ELR (cell line): Measurements from ENCODE around the gene CHD5.
A peak's percentile ranks its signal among the peaks of the same experiment; 100 is the strongest.

Source experiments
- DNase-seq: peaks from one replicate; pipeline ENCODE4 v3.0.0-alpha.2; 2015; ENCODE audit warnings: low read depth

CHD5 gene

DNA sequence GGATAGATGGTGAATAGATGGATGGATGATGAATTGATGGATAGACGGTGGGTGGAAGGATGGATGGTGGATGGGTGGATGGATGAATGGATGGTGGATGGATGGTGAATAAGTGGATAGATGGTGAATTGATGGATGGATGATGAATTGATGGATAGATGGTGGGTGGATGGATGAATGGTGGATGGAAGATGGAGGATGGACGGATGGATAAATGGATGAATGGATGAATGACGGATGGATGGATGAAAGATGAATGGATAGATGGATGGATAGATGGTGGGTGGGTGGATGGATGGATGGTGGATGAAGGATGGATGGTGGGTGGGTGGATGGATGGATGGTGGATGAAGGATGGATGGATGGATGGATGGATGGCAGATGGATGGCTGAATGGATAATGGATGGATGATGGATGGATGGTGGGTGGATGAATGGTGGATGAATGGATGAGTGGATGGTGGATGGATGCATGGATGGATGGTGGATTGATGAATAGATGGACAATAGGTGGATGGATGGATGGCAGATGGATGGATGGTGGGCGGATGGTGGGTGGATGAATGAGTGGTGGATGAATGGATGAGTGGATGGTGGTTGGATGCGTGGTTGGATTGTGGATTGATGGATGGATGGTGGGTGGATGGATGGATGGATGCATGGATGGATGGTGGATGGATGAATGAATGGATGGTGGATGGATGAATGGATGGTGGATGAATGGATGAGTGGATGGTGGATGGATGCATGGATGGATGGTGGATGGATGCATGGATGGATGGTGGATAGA, 5.3 kb downstream of the CHD5 start:
- DNase-seq = no peak

DNA sequence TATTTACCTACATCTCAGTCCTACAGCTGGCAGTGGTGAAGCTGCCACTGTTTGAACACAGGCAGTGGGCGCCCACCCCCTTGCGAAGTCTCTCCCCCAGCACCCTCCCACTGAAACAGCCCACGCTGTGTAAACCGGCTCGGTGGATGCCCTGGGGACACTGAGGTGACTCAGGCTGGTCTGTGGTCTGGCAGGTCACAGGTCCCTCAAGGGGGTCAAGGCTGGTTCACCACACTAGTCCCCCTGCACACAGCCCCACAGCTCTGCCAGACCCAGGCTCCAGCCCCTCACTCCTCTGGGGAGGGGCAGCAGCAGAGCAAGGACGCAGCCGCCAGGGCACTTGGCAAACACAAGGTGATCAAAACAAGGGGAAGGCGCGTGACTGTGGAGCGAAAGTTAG, 7.6 kb downstream of the CHD5 start:
- no peak for DNase-seq

DNA sequence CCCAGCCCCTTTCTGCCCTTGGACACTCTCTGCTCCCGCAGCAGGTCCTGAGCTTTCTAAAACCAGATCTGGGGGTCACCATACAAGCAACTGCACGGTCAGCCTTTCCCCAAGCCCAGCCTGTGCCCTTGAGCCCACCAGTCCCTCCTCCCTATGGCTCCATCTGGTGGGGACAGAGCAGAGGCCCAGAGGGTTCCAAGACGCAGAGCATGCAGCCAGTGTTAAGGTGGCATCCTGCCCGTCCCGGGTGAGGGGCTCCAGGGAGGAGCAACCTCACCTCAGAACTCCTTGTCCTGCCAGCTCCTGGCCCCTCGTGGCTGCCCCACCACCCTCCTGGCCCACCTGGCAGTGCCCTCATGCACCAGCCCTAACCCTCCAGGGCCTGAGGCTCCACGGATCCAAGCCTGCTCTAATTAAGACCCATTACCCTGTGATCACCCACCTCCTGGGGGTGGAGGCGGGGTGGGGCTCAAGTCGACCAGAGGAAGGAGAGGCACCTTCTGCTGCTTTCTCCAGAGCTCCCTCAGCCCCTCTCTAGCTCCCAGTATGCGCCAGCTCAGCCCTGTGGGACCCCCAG, 8.5 kb downstream of the CHD5 start:
- DNase-seq = peak; percentile 43

DNA sequence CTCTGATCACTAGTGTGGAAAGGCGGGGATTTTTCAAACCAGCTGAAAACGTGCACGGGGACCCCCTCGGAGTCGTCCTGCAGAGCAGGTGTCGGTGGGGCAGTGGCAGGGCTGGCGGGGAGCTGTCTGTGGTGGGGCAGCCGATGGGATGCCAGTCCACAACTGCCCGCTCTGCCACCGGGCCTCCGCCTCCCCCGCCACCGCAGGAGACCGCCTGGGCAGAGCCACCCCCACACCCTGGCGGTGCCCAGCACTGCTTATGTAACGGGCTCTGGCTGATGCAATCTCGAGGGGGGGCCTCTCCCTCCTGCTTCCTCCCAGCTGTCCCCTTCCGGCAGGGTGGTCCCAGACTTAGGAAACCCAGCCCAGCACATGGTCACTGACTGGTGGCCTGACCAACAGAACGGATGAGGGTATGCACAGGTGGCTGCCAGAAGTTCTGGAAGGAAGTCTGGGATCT, 9.3 kb downstream of the CHD5 start:
- DNase-seq = no peak

DNA sequence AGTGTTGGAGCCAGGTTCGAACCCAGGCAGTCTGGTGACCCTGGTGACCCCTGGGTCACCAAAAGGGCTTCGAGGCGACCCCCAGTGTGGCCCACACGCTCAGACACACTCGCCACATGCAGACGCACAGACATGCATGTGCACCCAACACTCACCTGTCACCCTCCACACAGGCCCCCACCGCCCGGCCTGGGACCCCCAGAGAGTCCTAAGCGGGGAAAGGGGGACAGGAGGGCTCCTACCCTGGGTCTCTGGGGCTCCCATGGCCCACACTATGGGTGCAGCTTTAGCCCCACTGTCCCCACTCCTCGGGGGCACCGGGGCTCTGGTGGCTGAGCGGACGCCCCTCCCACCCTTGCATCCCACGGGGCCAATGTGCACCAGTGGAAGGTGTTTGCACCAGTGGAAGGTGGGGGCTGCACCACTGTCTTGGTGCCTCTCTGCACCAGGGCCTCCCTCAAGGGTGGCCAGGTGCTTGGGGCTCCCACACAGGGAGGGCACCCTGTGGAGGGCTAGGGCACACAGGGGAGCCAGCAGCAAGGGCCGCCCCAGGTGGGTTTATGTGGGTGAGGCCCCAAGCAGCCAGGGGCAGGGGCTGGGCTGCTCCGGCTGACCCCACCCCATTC, 9.9 kb downstream of the CHD5 start:
- no peak for DNase-seq

DNA sequence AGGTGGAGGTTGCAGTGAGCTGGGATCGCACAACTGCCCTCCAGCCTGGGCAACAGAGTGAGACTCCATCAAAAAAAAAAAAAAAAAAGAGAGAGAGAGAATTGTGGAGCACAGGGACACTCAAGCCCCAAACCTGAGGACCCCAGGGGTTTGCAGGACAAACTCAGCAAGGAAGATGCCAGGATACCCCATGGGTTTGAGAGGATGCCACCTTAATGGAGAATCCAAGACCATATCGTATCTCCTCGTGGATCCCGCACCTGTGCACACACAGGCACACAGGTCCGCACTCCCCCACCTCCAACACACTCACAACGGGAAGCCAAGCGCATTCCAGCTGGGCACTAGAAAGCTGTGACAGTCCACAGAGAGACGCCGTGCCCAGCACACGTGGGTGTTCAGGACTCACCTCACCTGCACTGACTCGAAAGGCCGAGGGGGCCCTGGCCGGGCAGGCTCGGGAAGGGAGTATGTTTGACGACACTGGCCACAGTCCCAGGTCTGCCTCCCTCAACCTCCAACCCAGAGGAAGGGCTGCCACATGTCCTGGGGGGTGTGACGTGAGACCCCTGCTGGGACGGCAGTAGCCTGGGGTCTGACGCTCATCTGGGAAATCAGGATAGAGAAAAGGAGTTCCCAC, 11.1 kb downstream of the CHD5 start:
- DNase-seq = no peak

DNA sequence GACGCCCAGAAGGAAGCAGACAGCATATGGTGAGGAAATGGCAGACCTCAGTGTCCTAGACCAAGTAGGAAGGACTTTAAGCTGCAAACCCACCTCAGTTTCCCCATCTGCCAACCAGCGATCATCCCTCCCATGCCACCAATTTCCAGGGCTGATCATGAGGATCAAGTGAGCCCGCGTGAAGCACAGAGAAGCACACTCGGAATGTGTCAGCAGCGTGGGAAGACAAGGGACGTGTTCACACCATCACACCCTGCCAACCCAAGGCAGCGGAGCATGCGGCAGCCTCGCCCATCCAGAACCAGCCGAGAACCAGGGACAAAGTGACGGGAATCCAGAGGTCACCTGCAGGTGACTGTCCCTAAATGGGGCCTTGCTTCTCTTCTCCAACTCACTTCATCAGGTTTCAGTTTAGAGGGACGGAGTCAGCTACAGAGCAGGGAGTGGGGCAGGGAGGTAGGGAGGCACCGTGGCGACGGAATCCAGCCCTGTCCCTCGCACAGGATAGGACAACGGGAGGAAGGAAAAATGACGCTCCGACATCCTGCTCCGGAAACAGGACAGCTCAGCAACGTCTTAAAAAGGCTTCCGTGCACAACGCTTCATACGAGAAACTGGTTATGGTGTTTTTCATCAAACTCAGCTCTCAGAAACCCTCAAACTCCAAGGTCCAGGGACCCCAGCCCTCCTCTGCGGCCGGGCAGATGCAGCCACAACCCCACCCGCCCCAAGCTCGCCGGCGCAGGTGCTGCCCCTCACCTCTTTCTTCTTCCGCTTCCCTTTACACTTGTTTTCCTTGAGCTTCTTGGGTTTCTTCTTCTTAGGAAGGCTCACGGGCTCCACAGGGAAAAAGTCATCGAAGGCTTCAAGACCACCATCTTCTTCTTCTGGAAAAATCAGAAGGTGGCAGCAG, 12.5 kb downstream of the CHD5 start:
- DNase-seq = no peak

DNA sequence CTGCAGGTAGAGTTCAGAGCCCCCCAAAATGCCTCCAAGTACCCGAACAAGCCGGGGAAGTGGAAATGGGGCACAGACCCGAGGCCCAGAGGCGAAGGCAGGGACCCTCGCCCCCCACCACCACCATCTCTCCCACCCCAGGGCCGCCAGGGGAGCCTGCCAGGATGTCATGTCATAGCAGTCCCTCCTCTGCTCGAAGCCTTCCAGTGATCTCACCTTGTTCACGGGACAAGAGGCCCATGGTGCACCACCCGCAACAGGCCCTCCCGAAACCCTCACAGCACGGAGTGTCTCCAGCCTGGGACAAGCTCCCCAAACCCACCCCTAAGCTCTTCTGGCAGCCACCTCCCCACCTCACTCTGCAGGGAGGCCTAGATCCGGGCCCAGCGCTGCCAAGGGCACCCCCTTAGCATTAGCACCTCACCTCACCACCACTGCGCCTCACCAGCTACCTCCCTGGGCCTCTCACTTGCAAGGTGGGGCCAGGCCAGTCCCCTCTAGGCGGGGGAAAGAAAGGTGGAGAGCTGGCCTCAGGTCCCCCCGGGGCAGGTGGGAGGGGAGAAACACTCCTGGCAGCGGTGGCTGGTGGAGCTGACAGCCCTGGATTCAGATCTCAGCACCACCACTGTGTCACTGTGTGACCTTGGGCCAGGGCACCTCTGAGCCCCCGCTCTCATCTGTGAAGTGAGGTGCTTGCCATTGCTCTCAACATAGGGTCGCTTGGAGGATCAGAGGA, 13.3 kb downstream of the CHD5 start:
- no peak for DNase-seq

DNA sequence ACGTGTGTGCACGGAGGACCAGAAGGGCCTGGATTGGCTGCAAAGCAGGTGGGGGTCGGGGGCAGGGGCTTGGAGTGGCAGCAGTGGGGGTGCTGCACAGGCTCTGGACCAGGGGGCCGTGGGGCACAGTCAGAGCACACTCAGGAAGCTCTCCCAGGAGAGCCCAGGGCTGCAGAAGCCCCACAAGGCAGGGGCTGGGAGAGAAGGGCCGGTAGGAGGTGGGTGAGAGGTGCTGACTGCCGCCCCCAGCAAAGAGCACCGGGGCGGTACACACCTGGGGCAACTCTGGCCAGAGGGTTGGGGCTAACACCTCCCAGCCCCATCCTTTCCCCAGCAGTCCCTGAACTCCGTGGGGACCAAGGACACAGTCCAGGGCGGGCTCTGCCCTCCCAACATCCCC, 13.9 kb downstream of the CHD5 start:
- no peak for DNase-seq

DNA sequence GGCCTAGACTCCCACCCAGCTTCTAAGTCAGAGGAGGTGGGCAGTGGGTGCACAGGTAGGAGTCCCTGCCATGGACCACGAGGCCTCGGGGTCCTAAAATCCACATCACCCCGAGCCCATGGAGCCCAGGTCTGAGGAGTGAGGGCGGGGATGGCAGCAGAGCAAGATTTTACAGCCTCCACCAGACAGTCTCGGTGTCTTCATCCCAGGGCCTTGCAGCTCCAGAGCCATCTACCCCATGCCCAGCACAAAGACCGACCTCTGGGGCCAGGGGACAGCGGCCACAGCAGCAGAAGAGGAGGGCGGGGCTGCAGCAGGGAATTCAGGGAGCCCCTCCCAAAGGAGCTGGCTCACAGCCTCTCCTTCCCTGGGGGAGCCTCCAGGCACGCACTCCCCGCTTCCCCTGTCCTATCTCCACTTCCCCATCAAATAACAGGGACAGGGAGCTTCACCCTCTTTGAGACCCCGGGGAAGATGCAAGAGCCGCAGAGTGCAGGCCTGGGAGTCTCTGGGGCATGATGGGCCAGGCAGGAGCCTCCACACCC, 14.6 kb downstream of the CHD5 start:
- DNase-seq = no peak

DNA sequence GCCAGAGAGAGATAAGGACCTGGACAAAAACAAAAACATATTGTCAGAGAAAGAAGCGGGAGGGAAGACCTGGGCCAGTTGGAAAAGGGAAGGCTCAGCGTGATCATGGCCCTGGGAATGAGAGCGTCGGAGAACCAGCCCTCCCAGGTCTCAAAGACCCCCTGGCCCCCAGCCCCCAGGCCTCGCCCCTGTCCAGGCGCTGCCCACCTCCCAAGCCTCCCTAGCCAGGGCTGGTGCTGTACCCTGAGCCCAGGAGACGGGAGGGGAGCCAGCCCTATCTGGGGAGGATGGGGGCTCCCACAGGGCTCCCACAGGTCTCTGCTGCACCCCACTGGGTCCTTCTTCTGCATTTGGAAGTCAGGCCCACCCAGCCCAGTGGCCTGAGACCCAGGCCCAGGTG, 15.1 kb downstream of the CHD5 start:
- no peak for DNase-seq

DNA sequence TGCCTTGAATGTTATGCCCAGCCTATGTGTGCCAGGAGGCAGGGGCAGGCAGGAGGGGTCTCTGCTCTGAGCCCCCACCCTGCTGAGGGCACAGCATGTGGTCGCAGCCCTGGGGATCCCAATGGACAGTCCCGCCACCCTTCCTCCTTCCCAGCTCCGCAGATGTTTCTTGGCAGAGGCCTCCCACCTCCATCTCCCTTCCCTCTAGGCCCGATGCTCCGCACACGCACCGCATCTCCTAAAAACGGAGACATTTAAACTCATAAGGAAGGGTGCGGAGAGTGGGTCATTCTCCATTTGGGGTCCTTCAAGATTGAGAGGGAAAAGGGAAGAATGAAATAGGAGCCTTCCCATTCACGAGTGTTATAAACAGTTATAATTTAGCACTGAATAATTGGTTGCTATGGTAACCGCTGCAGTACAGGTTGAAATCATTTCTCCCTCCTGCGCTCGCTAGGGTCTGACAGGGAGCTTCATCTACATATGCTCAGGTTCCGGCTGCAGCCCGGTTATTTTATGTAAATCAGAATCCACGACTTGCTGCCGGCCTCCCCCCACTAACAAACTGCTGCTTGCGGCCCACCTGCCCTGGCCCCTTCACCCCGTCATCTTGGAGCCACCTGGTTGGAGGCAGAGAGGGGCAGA, 16.0 kb downstream of the CHD5 start:
- DNase-seq = no peak

DNA sequence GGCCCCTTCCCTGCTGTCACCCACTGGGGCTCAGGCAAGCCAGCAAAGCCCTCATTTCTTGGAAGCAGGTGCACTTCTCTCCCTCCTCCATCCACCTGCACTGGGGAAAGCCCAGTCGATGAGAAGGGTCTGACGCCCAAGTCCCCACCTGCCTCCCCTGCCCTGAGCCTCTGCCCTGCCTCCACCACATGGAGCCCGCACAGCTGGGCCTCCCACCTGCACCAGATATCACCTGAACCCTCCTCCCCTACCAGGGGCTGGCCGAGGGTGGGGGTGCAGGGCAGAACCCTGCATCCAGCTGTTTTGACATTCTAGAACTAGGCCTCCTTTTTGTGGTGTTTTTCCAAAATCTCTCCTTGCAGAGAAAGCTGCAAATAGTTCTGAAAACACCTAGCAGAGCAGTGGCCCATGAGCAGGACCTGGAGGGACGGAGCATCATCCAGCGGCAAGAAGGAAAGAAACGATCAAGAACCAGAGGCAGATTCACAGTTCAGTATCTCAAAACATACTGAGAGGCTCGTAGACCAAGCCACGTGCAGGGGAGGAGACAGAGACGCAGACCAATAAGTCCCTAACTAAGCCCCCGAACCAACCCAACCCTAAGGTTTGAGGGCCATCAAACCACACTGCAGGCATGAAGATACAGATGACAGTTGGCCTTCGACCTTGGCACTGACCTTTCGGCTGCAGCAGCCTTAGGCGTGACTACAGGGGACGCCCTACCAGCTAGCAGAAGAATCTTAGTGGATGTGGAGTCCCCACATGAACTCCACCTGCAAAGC, 16.7 kb downstream of the CHD5 start:
- no peak for DNase-seq

DNA sequence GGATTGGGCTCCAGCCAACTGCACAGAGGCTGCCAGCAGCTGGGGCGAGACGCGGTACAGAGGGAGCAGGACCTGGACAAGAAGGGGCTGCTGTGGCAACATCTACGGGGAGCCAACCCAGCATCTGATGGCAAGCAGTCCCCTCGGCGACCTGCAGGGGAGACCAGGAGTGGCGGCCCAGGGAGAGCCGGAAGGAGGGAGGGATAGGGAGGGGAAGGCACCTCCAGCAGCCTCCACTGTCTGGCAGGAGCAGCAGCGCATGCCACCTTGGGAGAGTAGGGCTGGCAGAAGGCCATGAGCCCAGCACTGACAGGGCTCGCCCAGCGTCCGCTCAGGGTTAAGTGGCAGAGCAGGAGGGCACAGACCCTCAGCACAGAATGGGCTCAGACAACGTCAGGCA, 17.3 kb downstream of the CHD5 start:
- DNase-seq = no peak

DNA sequence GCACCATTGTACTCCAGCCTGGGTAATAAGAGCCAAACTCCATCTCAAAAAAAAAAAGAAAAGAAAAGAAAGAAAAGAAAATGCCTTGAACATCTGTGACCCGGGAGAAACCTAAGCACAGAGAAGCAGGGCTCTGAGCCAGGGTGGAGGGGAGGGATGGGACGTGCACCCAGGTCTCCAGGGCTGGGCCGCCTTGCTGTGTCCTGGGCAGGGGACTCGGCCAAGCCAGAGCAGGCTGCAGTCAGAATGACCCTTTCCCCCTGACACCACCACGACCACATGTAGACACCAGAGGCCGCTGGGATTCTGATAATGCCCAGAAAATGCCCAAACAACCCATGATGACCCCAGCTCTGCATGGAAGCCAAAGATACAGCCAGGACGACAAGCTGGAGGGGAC, 17.8 kb downstream of the CHD5 start:
- DNase-seq = no peak

DNA sequence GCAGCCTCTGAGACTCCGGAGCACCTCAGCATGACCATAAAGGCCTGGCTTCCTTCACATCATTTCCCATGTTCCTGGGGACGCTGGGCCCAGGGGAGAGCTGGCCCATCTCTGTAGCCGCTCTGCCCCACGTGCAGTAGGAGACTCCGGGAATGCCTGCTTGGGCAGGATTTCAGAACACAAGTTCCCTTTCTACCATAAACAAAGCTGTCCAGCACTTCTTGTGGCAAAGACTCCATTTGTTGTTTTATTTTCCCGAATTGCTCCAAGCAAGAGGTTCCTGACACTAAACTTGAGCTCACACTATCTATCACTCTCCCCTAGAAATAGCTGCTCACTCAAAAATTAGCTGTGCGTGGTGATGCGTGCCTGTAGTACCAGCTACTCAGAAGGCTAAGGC, 21.9 kb downstream of the CHD5 start:
- DNase-seq = no peak

DNA sequence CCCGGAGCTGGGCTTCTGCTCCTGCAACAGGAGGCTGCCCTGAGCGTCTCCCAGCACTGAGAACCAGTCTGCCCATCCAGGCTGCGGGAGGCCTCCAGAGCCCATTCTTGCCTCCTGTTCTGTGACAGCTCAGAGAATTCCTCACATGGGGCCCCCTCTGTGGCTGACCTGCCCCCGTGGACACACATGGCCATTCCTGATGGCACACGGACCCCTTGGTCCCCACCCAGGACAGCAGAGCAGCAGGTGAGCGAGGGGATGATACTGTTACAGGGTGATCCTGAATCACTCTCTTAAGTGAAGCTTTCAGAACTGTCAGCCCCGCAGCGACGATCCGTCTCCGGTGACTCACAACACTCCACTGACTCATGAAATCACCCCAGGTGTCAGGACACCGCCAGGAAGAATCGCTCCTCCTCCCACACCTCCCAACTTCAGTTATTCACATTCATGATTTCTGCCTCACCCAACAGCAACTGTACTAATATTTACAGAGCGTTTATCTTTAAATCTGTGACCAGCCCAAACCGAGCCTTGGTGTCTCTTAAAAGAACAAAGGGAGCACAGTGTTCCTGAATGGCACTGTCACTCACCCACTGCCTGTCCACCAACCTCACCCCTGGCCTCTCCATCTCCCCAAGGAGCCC, 22.5 kb downstream of the CHD5 start:
- DNase-seq = peak; percentile 74

DNA sequence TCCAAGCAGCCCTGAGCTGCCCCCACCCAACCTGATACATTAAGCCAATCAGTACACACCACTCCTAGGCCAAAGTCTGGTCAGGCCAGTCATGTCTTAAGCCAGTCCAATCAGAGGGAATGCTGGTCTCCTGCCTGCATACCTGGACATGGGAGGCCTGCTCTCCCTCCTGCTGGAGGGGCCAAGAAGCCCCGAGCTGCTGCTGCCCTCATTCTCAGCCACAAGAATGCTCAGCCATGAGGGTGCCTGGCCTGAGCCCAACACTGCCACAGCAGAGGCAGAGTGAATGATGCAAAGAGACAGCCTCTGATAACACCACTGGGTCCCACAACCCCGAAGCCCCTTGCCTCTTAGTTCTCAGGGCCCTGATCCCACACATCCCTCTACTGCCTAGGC, 23.0 kb downstream of the CHD5 start:
- no peak for DNase-seq
